Hepatocyte (in vitro differentiated cells): ENCODE measurements around the gene JARID2. TPM values are rescaled to one million over a fixed set of nuclear protein-coding genes. Genes with fewer than 3 reads are reported as not detected.

Experiments used
- DNase-seq: peaks from one replicate; pipeline ENCODE4 v3.0.0-alpha.2; 2016; ENCODE audit warnings: low spot score
- H2AFZ ChIP-seq: fragments of 200-600 bp; sonication (generic); 2 replicates; pipeline ENCODE4 v1.6.0; 2016; ENCODE audit warnings: antibody characterized with exemption, mild to moderate bottlenecking
- H3K27ac ChIP-seq: fragments of 200-600 bp; sonication (generic); 2 replicates; pipeline ENCODE4 v1.5.1; 2016; ENCODE audit warnings: mild to moderate bottlenecking
- H3K27me3 ChIP-seq: fragments of 200-600 bp; sonication (generic); 2 replicates; pipeline ENCODE4 v1.6.1; 2016
- H3K36me3 ChIP-seq: fragments of 200-600 bp; sonication (generic); replicated peaks from 2 replicates; pipeline ENCODE4 v1.5.1; 2016; ENCODE audit warnings: low read depth; ENCODE audit not compliant: insufficient read depth
- H3K4me1 ChIP-seq: fragments of 200-600 bp; sonication (generic); 2 replicates; pipeline ENCODE4 v1.5.1; 2016; ENCODE audit warnings: mild to moderate bottlenecking, moderate library complexity; ENCODE audit not compliant: insufficient read depth
- H3K4me2 ChIP-seq: fragments of 200-600 bp; sonication (generic); 2 replicates; pipeline ENCODE4 v1.6.0; 2016
- H3K4me3 ChIP-seq: fragments of 200-600 bp; sonication (generic); 2 replicates; pipeline ENCODE4 v1.5.1; 2016; ENCODE audit warnings: mild to moderate bottlenecking
- H3K79me2 ChIP-seq: fragments of 200-600 bp; sonication (generic); 2 replicates; pipeline ENCODE4 v1.6.0; 2017; ENCODE audit warnings: mild to moderate bottlenecking
- H3K9me2 ChIP-seq: fragments of 200-600 bp; sonication (generic); replicated peaks from 2 replicates; pipeline ENCODE4 v1.6.0; 2017; ENCODE audit warnings: mild to moderate bottlenecking; ENCODE audit not compliant: insufficient read depth
- H3K9me3 ChIP-seq: fragments of 200-600 bp; sonication (generic); 2 replicates; pipeline ENCODE4 v1.5.1; 2016; ENCODE audit warnings: low read depth, mild to moderate bottlenecking
- H4K20me1 ChIP-seq: fragments of 200-600 bp; sonication (generic); 2 replicates; pipeline ENCODE4 v1.6.0; 2016; ENCODE audit warnings: mild to moderate bottlenecking; ENCODE audit not compliant: insufficient read depth, poor library complexity, severe bottlenecking
- CTCF ChIP-seq: fragments of 200-600 bp; sonication (generic); IDR thresholded peaks from 2 replicates; pipeline ENCODE4 v1.5.1; 2016; ENCODE audit warnings: antibody characterized with exemption, mild to moderate bottlenecking; ENCODE audit not compliant: poor library complexity
- EZH2 ChIP-seq: fragments of 200-600 bp; sonication (generic); IDR thresholded peaks from 2 replicates; pipeline ENCODE4 v1.6.1; 2016; ENCODE audit warnings: antibody characterized with exemption, mild to moderate bottlenecking, borderline replicate concordance
- EZH2phosphoT487 ChIP-seq: fragments of 200-600 bp; sonication (generic); IDR thresholded peaks from one replicate; pipeline ENCODE4 v1.6.1; 2018; ENCODE audit warnings: antibody characterized with exemption, mild to moderate bottlenecking, low read depth, moderate library complexity; ENCODE audit not compliant: unreplicated experiment, severe bottlenecking
- WGBS: methylation state at CpG from one replicate; pipeline ENCODE4 v1.1.6; 2016; ENCODE audit warnings: low lambda C conversion rate; ENCODE audit errors: missing lambda C conversion rate; 5-methylcytosine and 5-hydroxymethylcytosine counted together
- polyA plus RNA-seq: library from polyadenylated mRNA; unstranded; fragments of >200 nt; fragmentation: Nextera tagmentation; extraction: Ambion mirVana; gene quantifications from 2 replicates; pipeline ENCODE4 v1.2.1, GENCODE V29; 2016
- total RNA-seq: library from RNA; depleted of rRNA; stranded (reverse); fragments of >200 nt; gene quantifications from 2 replicates; pipeline ENCODE4 v1.2.3, GENCODE V29; 2014

Gene JARID2
- total and polyA plus RNA-seq, 2 experiments from 2014 or later = 4.6 to 11.6 TPM

- H3K9me3 ChIP-seq = no peaks in the 10 kb centered on the region
- H2AFZ ChIP-seq = no peak overlapping the region
- H3K9me2 ChIP-seq = no peaks in the 10 kb centered on the region
- no peak overlapping the region for H3K27ac ChIP-seq
- H3K4me1 ChIP-seq = peaks cover 24% of the 10 kb centered on the region
- H3K27me3 ChIP-seq = no peaks in the 10 kb centered on the region
- peaks cover 86% of the 10 kb centered on the region for H3K79me2 ChIP-seq
- no peak for TF ChIP-seq EZH2
- no peak for TF ChIP-seq EZH2phosphoT487
- TF ChIP-seq CTCF = no peak
- H3K36me3 ChIP-seq = no peaks in the 10 kb centered on the region
- DNase-seq = no peak
- no peak overlapping the region for H3K4me2 ChIP-seq
- H3K4me3 ChIP-seq = no peak overlapping the region
- H4K20me1 ChIP-seq = peaks cover 6% of the 10 kb centered on the region
- WGBS = 97% methylated on average over 3 of the region's 3 CpGs
These were observed 94.3 kb downstream of the JARID2 start for GRCh38 chr6:15340105-15340601.

GRCh38 chr6:15340775-15341174, 94.9 kb downstream of the JARID2 start:
- Histone ChIP-seq H3K4me3 (no peak overlapping the region), H3K9me3 (no peaks in the 10 kb centered on the region), H4K20me1 (peaks cover 6% of the 10 kb centered on the region), H3K27me3 (no peaks in the 10 kb centered on the region), H3K27ac (no peak overlapping the region), H3K4me1 (peaks cover 24% of the 10 kb centered on the region), H3K36me3 (no peaks in the 10 kb centered on the region), H2AFZ (no peak overlapping the region), H3K4me2 (no peak overlapping the region), H3K9me2 (no peaks in the 10 kb centered on the region), H3K79me2 (peaks cover 86% of the 10 kb centered on the region)
- TF ChIP-seq CTCF (no peak), EZH2 (no peak), EZH2phosphoT487 (no peak)
- 55% methylated on average over 4 of the region's 4 CpGs for WGBS
- no peak for DNase-seq

GRCh38 chr6:15341311-15342001, 95.6 kb downstream of the JARID2 start:
- Histone ChIP-seq H3K4me3 (no peak overlapping the region), H3K9me2 (no peaks in the 10 kb centered on the region), H3K9me3 (no peaks in the 10 kb centered on the region), H3K27me3 (no peaks in the 10 kb centered on the region), H4K20me1 (peaks cover 6% of the 10 kb centered on the region), H3K36me3 (no peaks in the 10 kb centered on the region), H3K4me1 (peaks cover 24% of the 10 kb centered on the region), H2AFZ (no peak overlapping the region), H3K79me2 (peaks cover 85% of the 10 kb centered on the region), H3K4me2 (no peak overlapping the region), H3K27ac (no peak overlapping the region)
- no peak for DNase-seq
- TF ChIP-seq EZH2phosphoT487 (no peak), CTCF (no peak), EZH2 (no peak)
- WGBS = 92% methylated on average over 3 of the region's 3 CpGs
